HepG2 (cell line): Measurements from ENCODE around the gene STK11. TPM values are rescaled to one million over a fixed set of nuclear protein-coding genes. Genes with fewer than 3 reads are reported as not detected.
A peak's percentile ranks its signal among the peaks of the same experiment; 100 is the strongest.

Experiments
- ELK4 ChIP-seq: sonication (generic); formaldehyde crosslinking; IDR thresholded peaks from 2 replicates; pipeline ENCODE4 v1.9.0; 2021; ENCODE audit warnings: missing genetic modification reagents, borderline replicate concordance
- FOXJ3 ChIP-seq: sonication (generic); formaldehyde crosslinking; IDR thresholded peaks from 2 replicates; pipeline ENCODE4 v1.4.0; 2020; ENCODE audit warnings: missing genetic modification reagents, mild to moderate bottlenecking, borderline replicate concordance
- HHEX ChIP-seq: IDR thresholded peaks from 2 replicates; pipeline ENCODE4 v1.6.1; 2016; ENCODE audit warnings: control low read depth
- NFYB ChIP-seq: sonication (generic); formaldehyde crosslinking; IDR thresholded peaks from 2 replicates; pipeline ENCODE4 v1.4.0; 2020; ENCODE audit warnings: missing genetic modification reagents
- NONO ChIP-seq, 2 experiments: fragments of 450-650 bp in 1 of 2; sonication (generic) in 1 of 2; formaldehyde crosslinking in 1 of 2; IDR thresholded peaks in 1 of 2; conservative IDR thresholded peaks in 1 of 2; 2 replicates each; pipeline versions ENCODE4 v1.6.1 to v1.8.0; 2017 to 2022; ENCODE audit warnings: mild to moderate bottlenecking in 1 of 2, missing genetic modification reagents in 1 of 2, moderate library complexity in 1 of 2
- PBX3 ChIP-seq: sonication (generic); formaldehyde crosslinking; IDR thresholded peaks from 2 replicates; pipeline ENCODE4 v1.8.1; 2023; ENCODE audit warnings: missing genetic modification reagents, inconsistent platforms, borderline replicate concordance
- PPARG ChIP-seq: conservative IDR thresholded peaks from 2 replicates; pipeline ENCODE4 v1.6.1; 2016; ENCODE audit warnings: missing biosample characterization, missing genetic modification reagents
- SRSF1 ChIP-seq: fragments of 200-400 bp; formaldehyde crosslinking; optimal IDR thresholded peaks from 2 replicates; pipeline ENCODE3; 2017; ENCODE audit warnings: mild to moderate bottlenecking, low read depth, low read length, moderate library complexity
- TAF1 ChIP-seq: sonication (generic); formaldehyde crosslinking; IDR thresholded peaks from 2 replicates; pipeline ENCODE4 v1.4.0; 2020; ENCODE audit warnings: missing genetic modification reagents
- ZBTB40 ChIP-seq, 2 experiments: fragments of 450-650 bp in 1 of 2; sonication (generic) in 1 of 2; formaldehyde crosslinking in 1 of 2; IDR thresholded peaks; 2 replicates each; pipeline versions ENCODE4 v1.6.1 to v1.8.0; 2016 to 2022; ENCODE audit warnings: antibody characterized with exemption in 1 of 2, mild to moderate bottlenecking in 1 of 2, missing genetic modification reagents in 1 of 2
- ZGPAT ChIP-seq: IDR thresholded peaks from 2 replicates; pipeline ENCODE4 v1.6.1; 2016; ENCODE audit warnings: mild to moderate bottlenecking
- ZNF432 ChIP-seq: sonication (generic); formaldehyde crosslinking; IDR thresholded peaks from 2 replicates; pipeline ENCODE4 v1.5.0; 2020; ENCODE audit warnings: missing genetic modification reagents, mild to moderate bottlenecking, borderline replicate concordance
- ZNF678 ChIP-seq: sonication (generic); formaldehyde crosslinking; IDR thresholded peaks from 2 replicates; pipeline ENCODE4 v1.4.0; 2020; ENCODE audit warnings: mild to moderate bottlenecking, missing genetic modification reagents
- ZNF737 ChIP-seq: sonication (generic); formaldehyde crosslinking; IDR thresholded peaks from 2 replicates; pipeline ENCODE4 v1.5.0; 2020; ENCODE audit warnings: missing genetic modification reagents, mild to moderate bottlenecking, borderline replicate concordance
- polyA plus RNA-seq, 8 experiments: library from polyadenylated mRNA; depleted of rRNA in 3 of 8; stranded (reverse) in 7 of 8; unstranded in 1 of 8; fragments of >200 nt; fragmentation: Illumina TruSeq in 4 of 8; extraction: Trizol in 4 of 8; gene quantifications; 2 replicates each; pipeline versions ENCODE4 v1.2.1 to v1.2.3, GENCODE V29; 2011 to 2016; ENCODE audit warnings: low read depth in 4 of 8, missing spikeins in 1 of 8, mixed read lengths in 1 of 8; ENCODE audit not compliant: insufficient read depth in 1 of 8
- total RNA-seq, 5 experiments: library from RNA; depleted of rRNA; stranded (reverse); fragments of >200 nt; fragmentation: Illumina TruSeq; extraction: Trizol; gene quantifications; 2 replicates each; pipeline ENCODE4 v1.2.3, GENCODE V29; 2016; ENCODE audit warnings: low read depth in 1 of 5

The STK11 gene
- total and polyA plus RNA-seq, 2 of the 13 experiments (the other 11 are each of a cell fraction or from before 2014, with no cell fraction given): 27.5 to 43.6 TPM

- TF ChIP-seq PBX3 (no peak), ZGPAT (CRISPR knock-in tag) (0 out of 2 replicates have a peak, but pooled peaks have one; percentile 13), ZNF432 (CRISPR knock-in tag) (no peak), ZBTB40 (IDR thresholded peaks at IDR 0.05) (no peak), ZBTB40 (CRISPR knock-in tag; IDR thresholded peaks at IDR 0.05) (0 out of 2 replicates have a peak, but pooled peaks have one; percentile 57), NONO (IDR thresholded peaks at IDR 0.05) (no peak), NONO (CRISPR knock-in tag; conservative IDR thresholded peaks at IDR 0.05) (0 out of 2 replicates have a peak, but pooled peaks have one; percentile 11), ELK4 (CRISPR knock-in tag) (no peak), HHEX (CRISPR knock-in tag) (no peak), ZNF737 (no peak), FOXJ3 (no peak), SRSF1 (no peak), PPARG (CRISPR knock-in tag) (no peak), ZNF678 (CRISPR knock-in tag) (no peak), NFYB (CRISPR knock-in tag) (no peak), TAF1 (CRISPR knock-in tag) (no peak; the same call in 1 of the 2 replicates)
These were observed 33.1 kb downstream of the STK11 start (continued) for GRCh38 chr19:1238369-1239303.
